ENCODE data around the gene CACNA1G.

The CACNA1G gene

GRCh38 chr17:50590946-50591737 lies 30.6 kb downstream of the CACNA1G start:
- DNase-seq, result no peak

DNA sequence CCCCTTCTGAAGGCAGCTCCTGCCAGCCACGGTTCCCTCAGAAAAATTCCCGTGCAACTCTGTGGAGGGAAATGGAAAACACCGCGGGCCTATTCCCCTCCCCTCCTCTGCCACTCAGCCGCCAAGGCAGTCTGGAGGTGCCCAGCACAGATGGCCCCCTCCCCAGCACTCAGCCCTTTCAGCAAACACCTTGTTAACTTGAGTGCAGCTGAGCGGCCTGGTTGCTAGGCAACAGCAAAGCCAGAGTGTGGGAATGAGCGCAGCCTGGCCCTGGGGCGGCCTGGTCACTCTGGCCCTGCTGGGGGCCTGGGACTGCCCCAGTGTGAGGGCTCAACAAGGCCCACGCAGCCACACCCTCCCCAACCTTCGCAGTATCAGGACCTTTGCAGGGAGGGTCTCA lies 32.8 kb downstream of the CACNA1G start:
- no peak for DNase-seq

GRCh38 chr17:50594128-50594823 lies 33.8 kb downstream of the CACNA1G start:
- no peak for DNase-seq

DNA sequence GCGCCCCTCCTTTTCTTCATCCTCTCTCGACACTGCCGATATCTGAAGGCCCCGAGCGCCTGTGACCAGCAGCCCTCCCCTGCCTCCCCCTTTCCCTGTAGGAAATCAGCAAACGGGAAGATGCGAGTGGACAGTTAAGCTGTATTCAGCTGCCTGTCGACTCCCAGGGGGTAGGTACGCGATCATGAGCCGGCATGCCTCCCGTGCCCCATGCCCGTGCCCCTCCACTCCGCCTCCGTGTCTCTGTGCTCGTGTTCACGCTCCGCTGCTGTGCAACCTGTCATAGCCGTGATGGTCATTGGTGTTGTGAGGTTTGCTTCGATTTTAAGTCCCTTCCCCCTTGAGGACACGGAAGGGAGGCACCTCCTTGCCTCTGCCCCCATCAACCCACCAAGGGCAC lies 34.4 kb downstream of the CACNA1G start:
- no peak for DNase-seq

- DNase-seq, result no peak
Observed at GRCh38 chr17:50596191-50597037, 35.9 kb downstream of the CACNA1G start.

DNA sequence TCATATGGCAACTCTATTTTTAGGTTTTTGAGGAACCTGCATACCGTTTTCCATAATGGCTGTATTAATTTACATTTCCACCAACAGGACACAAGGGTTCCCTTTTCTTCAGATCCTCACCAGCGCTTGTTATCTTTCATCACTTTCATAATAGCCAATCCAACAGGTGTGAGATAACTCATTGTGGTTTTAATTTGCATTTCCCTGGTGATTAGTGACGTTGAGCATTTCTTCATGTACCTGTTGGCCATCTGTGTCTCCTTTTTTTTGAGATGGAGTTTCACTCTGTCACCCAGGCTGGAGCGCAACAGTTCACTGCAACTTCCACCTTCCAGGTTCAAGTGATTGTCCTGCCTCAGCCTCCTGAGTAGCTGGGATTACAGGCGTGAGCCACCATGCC lies 38.0 kb downstream of the CACNA1G start:
- no peak for DNase-seq

- no peak for DNase-seq
Observed at GRCh38 chr17:50599606-50600005, 39.1 kb downstream of the CACNA1G start.

DNA sequence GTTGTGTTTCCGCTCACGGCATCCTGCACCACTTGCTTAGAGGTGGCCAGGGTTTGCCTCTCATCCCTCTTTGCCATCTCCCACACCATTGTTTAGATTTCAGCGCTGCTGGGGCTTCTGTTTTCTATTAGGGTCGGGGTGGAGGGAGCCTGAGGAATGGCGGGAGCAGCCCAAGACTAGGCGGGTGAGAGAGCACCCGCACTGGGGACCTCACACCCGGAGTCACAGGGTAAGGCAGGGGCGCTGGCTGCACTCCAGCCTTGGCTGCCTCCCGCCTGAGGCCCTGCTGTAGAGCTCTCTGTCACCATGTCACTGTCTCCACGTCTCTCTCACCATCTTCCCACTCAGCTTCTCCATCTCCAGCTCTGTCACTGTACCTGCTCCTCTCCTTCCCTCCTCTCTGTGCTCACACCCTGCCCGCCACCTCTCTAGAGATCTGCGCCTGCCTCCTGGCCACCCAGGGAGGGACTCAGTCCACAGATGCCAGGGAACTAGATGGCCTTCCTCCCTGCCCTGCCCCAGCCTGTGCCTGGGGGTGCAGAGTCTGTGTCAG lies 41.4 kb downstream of the CACNA1G start:
- DNase-seq, result no peak

DNA sequence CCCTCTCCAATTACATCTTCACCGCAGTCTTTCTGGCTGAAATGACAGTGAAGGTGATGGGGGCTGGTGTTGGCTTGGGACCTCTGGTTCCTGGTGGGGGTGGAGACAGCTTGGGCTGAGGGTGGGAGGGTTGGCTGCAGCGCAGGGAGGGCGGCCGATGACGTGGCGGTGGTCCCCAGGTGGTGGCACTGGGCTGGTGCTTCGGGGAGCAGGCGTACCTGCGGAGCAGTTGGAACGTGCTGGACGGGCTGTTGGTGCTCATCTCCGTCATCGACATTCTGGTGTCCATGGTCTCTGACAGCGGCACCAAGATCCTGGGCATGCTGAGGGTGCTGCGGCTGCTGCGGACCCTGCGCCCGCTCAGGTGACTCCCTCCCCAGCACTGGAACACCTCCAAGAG lies 42.3 kb downstream of the CACNA1G start:
- no peak for DNase-seq

- DNase-seq, result no peak
Observed at GRCh38 chr17:50603340-50603739, 42.8 kb downstream of the CACNA1G start.

DNA sequence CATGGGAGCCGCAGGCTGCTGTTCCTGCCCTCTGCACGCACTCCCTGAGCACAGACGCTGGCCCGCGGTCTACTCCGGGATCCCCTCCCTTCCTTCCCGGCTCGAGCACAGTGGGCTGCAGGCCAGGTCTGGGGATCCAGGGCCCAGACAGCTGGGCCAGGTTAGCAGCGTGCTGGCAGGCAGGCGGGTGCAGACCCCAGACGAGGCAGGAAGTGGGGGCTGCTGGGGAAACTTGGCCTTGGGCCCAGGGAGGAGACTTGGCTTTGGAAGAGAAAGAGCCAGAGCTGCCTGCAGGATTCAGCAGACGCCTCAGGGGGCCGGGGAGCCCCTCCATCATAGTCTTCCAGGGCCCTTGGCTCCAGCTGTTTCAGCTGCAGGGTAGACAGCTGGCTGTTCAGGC lies 44.0 kb downstream of the CACNA1G start:
- no peak for DNase-seq

DNA sequence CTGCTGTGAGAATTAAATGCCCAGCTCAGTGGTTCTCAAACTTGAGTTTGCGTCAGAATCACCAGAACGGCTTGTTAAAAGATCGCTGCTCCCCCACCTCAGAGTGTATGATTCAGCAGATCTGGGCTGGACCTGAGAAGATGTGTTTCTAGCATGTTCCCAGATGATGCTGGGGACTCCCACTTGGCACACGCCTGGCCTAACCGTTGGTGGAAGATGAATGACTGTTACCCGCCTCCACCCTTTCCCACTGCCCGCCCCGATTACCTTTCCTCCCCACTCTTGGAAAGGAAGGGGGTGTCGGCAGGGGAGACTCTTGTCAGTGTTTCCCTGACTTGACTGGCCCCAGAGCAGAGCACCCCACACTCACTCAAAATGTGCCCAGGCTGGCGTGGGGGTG lies 44.9 kb downstream of the CACNA1G start:
- DNase-seq, result no peak

GRCh38 chr17:50607522-50608175 lies 47.1 kb downstream of the CACNA1G start:
- no peak for DNase-seq

- no peak for DNase-seq
Observed at GRCh38 chr17:50608700-50609379, 48.3 kb downstream of the CACNA1G start.

GRCh38 chr17:50609380-50610074 lies 49.0 kb downstream of the CACNA1G start:
- DNase-seq, result no peak

GRCh38 chr17:50611634-50612033 lies 51.1 kb downstream of the CACNA1G start:
- no peak for DNase-seq

- DNase-seq, result no peak
Observed at GRCh38 chr17:50612281-50612680, 51.8 kb downstream of the CACNA1G start.

DNA sequence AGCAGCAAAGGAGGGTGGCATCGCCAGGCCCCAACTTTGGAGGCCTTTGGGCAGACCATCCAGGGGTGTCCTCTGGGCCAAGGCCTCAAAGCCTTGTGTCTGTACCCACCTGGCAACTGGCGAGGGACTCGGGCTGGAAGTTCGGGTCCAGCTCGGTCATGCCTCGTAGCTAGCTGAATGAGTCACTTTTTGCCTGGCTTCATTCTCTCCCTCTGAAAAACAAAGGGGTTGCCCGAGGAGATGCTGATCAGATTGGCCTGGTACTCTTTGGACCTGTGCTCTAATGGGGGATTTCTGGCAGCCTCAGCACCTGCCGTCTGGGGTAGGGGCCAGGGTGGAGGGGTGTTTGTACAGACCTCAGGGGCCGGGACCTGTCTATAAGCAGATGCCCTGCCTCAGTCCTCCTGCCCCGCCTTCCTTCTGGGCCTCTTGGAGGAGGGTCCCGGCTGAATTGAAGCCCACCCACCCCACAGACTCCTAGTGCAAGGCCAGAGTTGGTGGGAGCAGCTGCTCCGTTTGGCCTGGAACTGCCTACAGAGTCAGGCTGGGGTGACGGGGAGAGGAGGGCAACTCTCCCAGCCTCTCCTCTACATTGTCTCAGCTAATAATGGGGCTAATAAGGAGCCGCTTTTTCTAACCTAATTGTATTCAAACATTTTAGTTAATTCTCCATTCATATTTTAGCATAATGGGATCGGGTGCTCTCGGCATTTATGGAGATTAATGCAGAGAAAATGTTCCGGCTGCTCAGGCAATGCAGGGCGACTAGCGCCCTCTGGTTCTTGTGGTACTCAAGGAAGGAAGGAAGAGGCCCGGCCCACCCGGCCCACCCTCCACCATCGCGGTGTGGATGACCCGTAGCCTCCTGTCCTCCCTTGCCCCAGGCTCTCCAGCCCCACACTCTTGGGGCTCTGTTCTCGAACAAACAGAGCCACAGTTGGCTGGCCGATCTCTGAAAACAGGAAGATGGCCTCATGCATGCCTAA lies 52.8 kb downstream of the CACNA1G start:
- DNase-seq, result no peak

DNA sequence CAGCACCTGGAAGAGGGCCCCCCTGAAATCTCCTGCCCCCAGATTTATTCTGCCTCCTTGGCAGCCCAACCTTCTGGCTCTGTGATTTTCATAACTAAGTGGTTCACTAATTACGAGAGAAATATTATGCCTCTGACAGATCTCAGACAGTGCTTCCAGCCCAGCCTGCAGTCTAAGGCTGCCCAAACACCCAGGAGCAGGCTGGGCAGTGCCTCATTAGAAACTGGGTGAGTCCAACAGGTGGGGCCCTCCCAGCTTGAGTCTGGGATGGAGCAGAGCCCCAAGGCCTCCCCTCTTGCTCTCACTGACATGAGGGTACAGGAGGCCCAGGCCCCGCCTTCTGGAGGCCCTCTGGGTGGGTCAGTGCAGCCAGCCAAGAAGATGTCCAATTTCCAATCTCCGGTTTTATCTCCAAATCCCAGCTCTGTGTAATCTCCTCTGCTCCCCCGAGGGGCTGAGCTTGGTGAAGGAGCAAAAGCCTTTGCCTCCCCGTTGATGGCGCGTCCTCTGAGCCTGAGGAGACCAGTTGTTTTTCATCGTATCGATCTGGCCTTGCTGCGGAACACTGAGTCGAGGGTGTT lies 54.0 kb downstream of the CACNA1G start:
- no peak for DNase-seq

DNA sequence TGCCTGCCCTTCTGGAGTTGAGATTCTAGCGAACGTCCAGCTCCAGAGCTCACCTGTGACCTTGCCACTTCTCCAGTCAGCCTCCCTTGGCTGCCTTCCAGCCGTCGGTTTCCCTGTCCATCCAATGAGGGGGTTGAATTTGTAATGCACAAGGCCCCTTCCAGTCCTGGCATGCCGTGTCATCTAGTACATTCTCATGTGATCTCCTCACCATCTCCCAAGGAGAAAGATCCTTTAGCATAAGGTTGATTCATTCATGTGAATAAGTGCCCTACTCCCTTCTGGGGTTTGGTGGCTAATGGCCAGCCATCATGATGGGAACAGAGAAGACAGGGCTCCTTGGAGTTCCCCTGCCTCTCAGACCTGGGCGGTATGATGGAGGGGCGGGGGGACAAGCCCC lies 55.3 kb downstream of the CACNA1G start:
- DNase-seq, result no peak

All from activated T-cell treated with anti-CD3 and anti-CD28 coated beads for 4 hours (primary cell).